GM12872 (cell line): ENCODE data around the gene TOP3B.

ENCODE experiments used
- TF ChIP-seq, protein P1 (sequence below): IDR thresholded peaks from 3 replicates; pipeline ENCODE4 v1.5.1; 2011; ENCODE audit warnings: low read depth, mild to moderate bottlenecking, low read length, moderate library complexity; ENCODE audit not compliant: insufficient read depth

TOP3B gene

DNA sequence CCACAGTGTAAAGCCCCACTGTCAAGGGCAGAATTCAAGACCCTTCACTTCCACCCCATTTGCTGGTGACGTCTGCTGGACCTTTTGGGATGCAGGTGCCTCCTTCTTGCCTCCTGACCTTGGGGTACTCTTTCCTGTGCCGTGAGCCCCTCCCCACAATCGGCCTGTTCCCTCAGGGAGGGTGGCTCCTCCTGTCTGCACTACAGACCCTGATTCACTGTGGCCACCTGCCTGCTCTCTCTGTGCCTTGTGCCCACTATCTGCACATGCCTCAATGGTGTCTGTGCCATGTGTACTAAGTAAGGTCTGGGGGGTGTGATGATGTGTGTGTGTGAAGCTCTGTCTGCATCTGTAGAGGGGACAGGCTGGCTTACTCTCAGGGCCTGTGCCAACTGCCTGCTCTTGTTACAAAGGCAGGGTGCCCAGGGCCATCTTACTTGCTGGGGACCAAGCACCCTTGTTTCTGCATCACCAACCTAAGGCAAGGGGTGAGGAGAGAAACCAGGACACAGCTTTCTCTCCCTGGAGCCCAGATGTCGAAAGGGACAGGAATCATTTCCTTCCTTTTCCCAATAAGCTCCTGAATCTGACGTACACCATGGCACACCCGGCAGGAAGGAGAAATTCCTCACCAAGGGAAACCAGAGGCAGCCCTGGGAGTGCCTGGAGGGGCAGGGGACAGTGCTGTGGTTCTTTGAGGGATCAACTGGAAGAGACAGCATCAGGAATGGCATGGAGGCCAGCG lies 33.6 kb downstream of the TOP3B start:
- TF ChIP-seq, protein P1, sequence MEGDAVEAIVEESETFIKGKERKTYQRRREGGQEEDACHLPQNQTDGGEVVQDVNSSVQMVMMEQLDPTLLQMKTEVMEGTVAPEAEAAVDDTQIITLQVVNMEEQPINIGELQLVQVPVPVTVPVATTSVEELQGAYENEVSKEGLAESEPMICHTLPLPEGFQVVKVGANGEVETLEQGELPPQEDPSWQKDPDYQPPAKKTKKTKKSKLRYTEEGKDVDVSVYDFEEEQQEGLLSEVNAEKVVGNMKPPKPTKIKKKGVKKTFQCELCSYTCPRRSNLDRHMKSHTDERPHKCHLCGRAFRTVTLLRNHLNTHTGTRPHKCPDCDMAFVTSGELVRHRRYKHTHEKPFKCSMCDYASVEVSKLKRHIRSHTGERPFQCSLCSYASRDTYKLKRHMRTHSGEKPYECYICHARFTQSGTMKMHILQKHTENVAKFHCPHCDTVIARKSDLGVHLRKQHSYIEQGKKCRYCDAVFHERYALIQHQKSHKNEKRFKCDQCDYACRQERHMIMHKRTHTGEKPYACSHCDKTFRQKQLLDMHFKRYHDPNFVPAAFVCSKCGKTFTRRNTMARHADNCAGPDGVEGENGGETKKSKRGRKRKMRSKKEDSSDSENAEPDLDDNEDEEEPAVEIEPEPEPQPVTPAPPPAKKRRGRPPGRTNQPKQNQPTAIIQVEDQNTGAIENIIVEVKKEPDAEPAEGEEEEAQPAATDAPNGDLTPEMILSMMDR, result no peak

DNA sequence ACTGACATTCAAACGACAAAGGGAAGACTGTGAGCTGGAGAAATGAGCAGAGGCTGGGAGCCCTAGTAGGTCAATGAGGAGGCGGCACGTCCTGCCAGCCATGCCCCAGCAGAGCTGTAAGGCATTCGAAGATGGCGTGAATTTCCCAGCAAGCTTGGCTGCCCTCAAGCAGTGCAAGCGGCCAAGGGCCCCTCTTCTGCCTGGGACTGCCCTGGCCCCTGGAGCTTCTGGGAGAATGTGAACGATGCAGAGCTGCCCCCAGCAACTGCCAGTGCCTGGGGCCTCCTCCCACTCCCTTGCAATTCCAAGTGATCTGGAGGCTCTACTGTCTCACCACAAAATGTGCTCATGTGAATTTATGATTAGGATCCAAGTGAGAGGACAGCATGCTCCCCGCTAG lies 34.2 kb downstream of the TOP3B start:
- TF ChIP-seq, protein P1, result no peak

DNA sequence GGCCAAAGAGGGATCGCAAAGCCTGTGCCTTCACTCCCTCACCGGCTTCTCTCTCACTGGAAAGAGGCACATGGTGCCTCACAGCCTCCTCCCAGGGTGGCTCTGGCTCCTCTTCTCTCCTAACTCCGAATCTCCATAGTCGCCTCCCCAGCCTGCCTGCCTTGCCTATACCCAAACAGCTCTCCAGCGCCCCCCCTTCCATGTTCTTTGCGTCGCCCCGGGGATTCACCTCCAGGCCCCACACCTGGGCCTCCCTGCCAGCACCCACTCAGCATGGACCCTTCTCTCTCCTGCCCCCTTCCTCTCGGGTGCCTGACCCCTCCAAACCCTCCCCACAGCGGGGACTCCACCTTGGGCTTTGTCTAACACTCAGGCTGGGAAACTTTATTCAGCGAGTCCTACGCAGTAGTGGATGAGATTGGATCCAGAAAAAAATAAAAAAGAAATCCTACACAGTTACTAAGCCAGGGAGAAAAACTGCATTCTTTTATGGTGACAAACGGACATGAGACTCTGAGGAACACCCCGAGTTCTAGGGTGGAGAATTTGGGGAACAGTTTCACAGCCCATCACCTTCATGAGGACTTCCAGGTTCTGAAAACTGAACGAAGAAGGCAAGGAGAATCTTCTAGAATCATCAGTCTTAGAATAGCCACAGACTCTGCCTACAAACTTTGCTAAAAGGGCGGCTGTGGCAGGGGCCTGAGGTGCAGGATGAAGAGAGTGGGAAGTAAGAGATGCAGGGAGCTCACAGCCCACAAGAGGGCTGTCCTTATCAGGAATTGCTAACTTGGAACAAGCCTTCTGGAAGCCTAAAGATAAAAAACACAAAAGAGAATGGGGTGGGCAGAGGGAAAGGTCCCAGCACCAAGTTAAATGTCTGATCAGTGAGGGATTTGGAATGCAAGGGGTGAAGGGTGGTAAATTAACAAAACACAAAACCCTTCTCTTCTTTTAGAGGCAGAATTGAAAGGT lies 35.3 kb downstream of the TOP3B start:
- TF ChIP-seq, protein P1, result 0 out of 3 replicates have a peak, but pooled peaks have one; percentile 11

DNA sequence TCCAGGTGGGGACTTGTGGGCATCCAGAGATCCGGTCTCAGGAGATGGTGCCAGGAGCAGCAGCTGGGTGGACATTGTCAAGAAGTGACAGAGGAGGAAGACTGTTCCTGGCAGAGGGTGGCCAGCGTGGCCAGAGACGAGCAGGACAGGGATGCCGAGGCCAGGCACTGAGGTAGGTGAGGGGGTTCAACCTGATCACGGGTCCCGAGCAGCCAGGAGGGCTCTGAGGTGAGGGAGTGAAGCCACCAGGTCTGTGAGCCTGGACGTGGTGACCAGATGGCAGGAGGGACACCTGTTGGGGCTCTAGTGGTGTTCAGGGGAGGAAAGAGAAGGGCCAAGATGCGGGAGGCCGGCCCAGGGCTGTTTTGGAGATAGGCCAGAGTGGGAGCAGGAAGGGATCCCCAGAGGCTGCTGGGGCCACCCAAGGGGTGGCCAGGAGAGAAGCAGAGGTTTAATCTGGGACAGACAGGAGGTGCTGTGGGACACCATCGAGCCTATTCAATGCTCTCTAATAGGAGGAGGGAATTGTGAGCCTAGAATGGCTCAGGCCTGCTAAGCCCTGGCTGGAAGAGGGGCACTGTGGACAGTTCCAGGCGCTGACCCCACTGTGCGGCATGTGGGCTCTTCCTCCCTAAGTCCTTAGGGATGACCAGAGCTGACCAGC lies 36.2 kb downstream of the TOP3B start:
- TF ChIP-seq, protein P1, result no peak

DNA sequence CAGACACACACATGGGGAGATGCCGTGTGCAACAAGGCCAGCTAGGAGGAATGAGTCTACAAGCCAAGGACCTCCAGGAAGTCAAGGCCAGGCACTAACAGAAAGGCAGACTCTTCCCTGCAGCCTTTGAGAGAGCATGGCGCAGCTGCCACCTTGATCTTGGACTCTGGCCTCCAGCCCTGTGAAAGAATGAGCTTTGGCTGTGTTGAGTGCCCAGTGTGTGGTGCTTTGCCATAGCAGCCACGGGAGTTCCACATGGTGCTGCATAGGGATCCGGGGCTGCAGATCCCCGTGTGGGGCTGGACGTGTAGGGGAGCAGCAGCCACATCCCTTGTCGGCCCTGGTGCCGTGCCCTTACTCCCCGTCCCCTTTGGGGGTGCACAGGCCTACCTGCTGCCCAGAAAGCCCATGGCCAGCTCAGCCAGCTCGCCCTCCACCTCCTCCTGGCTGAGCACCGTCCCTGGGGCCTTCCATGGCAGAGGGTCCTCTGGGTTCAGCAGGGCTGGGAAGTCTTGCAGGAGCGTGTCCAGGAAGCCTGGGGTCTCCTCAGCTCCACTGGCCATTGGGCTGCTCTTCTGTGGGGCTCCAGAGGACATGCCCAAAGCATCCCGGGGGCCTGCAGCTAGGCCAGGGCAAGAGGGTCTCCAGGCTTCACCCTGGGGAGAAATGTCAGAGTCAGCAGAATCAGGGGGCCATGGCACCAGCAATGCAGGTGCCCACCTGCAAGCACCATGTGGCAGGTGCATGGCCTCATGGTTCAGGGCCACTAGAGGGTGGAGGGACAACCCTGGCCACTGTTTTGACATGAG lies 36.9 kb downstream of the TOP3B start:
- TF ChIP-seq, protein P1, result no peak

DNA sequence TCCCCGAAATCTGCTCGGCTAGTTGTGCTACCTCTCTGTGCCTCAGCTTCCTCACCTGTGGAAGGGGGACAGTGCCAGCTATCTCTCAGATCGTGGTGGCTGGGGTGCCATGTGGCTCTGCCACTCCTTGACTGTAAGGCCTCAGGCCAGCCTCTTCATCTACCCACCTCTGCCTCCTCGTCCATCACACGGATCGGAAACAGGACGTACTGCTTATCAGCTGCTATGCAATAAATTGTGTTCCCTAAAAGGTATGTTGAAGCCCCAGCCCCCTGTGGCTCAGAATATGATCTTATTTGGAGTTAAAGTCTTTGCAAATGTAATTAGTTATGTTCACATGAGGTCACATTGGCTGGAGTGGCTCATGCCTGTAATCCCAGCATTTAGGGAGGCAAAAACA lies 37.7 kb downstream of the TOP3B start:
- TF ChIP-seq, protein P1, result no peak
